Ammon's horn (tissue), 1 donor: ENCODE measurements around the gene PDE4A.
A peak's percentile ranks its signal among the peaks of the same experiment; 100 is the strongest.
"Not testable (repeated sequence)": the region's sequence is repeated elsewhere in the genome, so short reads cannot be mapped to it uniquely, and the experiment has no call there.

Source experiments
- DNase-seq: peaks from one replicate; pipeline ENCODE4 v3.0.0-alpha.2; 2016; ENCODE audit warnings: low spot score

Gene PDE4A

DNA sequence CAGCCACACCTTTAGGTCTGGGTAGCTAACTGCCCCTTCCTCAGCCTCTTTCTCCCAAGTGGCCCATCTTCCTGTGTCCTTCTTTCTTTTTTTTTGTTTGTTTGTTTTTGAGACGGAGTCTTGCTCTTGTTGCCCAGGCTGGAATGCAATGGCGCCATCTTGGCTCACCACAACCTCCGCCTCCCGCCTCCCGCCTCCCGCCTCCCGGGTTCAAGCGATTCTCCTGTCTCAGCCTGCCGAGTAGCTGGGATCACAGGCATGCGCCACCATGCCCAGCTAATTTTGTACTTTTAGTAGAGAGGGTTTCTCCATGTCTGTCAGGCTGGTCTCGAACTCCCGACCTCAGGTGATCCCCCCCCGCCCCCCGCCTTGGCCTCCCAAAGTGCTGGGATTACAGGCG is 41.7 kb downstream of the PDE4A start:
- DNase-seq, result not testable (repeated sequence)

DNA sequence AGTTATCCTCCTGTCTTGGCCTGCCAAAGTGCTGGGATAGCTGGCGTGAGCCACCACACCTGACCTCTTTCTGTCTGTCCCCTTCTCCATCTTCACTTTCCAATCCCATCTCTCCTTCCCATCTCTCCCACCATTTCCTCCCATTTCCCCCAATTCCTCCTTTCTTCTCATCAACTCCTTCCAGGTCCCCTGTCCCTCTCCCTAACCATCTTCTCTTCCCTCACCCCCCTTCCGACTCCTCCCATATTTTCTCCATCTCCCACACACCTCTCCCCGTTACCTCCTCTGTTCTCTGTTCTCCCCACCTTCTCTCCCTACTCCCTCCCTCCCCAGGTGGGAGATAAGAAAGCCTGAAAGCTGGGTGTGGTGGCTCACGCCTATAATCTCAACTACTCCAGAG is 42.2 kb downstream of the PDE4A start:
- no peak for DNase-seq

DNA sequence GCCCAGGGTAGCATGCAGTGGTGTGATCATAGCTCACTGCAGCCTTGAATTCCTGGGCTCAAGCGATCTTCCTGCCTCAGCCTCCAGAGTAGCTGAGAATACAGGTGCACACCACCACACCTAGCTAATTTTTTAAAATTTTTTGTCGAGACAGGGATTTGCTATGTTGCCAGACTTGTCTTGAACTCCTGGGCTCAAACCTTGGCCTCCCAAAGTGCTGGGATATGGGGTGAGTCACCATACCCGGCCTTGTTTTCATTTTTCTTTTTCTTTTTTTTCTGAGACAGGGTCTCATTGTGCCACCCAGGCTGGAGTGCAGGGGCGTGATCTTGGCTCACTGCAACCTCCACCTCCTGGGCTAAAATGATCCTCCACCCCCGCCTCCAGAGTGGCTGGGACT is 44.1 kb downstream of the PDE4A start:
- DNase-seq, result no peak

DNA sequence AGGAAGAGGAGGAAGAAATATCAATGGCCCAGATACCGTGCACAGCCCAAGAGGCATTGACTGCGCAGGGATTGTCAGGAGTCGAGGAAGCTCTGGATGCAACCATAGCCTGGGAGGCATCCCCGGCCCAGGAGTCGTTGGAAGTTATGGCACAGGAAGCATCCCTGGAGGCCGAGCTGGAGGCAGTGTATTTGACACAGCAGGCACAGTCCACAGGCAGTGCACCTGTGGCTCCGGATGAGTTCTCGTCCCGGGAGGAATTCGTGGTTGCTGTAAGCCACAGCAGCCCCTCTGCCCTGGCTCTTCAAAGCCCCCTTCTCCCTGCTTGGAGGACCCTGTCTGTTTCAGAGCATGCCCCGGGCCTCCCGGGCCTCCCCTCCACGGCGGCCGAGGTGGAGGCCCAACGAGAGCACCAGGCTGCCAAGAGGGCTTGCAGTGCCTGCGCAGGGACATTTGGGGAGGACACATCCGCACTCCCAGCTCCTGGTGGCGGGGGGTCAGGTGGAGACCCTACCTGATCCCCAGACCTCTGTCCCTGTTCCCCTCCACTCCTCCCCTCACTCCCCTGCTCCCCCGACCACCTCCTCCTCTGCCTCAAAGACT is 46.9 kb downstream of the PDE4A start:
- no peak for DNase-seq

DNA sequence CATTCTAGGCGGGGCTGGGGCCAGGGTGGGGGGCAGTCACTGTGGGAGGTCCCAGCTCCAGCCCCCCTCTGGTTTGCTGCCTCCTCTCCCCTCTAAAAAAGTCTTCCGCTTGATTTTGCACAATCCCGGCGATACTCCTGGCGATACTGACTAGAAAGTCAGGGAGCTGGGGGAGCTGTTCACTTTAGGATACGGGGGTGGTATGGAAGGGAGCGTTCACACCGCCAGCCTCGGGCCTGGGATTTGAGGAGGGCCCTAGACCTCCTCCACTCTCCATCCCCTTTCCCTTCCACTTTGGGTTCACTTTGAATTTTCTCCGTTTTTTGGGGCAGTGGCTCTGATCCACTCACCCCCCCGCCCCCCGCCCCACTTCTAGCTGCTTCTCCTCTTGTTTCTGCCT is 47.8 kb downstream of the PDE4A start:
- DNase-seq, result no peak

DNA sequence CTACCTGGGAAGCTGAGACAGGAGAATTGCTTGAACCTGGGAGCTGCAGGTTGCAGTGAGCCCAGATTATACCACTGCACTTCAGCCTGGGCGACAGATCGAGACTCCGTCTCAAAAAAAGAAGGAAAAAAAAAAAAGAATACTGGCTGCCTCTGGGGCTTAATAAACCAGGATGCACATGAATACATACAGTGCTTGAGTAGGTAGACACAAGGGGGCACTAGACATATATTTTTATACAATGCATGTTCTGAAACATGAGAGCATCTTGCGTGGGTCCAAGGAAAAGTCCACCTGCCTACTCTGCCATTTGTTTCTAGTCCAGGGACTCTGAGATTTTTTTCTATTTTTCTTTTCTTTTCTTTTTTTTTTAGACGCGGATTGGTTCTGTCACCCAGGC is 51.6 kb downstream of the PDE4A start:
- no peak for DNase-seq

DNA sequence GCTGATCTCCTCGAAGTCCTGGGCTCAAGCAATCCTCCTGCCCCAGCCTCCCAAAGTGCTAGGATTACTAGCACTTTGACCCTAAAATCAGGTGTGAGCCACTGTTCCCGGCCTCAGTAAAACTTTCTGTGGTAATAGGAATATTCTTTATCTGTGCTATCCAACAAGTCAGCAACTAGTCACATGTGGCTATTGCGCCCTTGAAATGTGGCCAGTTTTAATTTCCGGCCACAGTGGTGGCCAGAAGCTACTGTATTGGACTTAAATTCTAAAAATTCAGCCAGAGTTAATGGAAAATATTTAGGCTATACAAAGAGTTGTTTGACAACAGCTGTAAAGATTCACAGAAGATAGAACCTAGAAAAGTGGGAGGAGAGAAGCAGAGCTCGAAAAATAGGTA is 52.9 kb downstream of the PDE4A start:
- DNase-seq, result no peak

DNA sequence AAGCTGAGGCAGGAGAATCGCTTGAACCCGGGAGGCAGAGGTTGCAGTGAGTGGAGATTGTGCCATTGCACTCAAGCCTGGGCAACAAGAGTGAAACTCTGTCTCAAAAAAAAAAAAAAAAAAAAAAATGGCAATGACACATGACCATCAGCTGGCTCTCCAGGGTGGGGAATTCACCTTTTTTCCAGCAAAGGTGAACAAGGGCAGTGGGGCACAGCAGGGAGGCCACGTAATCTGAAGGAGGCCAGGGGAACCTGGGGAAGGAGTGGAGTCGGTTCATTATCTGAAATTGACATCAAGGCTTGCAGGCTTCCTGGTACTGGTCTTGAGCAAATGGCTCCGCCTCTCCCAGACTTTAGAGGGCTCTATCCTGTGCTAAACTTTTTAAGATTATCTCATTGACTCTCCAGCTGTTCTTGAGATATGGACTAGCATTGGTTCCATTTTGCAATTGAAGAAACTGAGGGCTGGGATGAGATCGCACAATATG is 54.7 kb downstream of the PDE4A start:
- DNase-seq, result no peak

DNA sequence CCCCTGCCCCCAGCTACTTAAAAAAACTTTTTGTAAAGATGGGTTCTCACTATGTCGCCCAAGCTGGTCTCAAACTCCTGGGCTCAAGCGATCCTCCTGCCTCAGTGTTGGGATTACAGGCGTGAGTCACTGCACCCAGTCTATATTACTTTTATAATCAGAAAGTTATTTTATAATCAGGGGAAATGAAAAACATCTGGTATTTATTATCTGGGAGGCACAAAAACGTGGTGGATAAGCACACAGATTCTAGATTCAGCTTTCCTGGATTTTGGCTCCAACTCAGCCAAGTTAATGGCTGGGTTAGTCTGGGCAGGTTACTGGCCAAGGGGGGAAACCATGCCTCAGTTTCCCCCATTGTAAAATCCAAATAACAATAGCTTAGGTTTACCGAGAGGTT is 58.1 kb downstream of the PDE4A start:
- no peak for DNase-seq

DNA sequence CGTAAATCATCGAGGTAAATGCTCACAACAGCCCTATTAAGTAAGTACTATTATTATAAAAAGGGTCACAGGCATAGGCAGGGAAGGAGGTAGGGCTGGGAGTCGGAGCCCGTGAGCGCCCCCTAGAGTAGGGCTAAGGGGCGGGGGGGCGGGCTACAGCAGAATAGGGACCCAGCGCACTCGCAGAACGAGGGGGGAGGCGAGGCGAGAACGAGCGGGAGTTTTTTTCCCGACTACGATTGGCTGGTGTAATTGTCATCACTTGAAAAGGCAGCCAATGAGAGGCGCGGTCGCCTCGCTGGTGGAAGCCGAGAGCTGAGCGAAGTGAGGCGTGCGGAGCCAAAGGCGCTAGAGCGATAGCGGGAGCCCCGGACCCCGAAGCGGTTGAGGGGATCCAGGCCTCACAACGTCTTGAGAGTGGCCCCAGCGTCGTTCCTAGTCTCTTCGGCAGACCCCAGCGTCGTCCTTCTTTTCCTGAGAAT is 58.6 kb downstream of the PDE4A start:
- peak; percentile 97 for DNase-seq

DNA sequence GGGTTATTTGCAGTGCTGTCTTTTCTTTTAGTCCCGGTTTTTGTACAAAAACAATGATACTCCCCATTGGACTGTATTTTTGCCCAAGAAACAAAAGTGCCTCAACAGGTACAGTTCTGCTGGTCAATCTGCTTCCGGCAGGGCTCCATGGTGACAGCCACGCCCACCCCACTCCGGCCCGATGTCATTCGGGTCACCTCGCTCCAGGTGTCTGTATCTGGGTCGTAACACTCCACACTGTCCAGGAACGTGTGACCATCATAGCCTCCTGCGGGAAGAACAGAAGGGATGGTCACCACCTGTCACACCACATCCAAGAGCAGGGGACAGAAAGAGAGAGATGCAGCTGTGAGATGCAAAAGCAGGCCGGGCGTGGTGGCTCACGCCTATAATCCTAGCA is 66.2 kb downstream of the PDE4A start:
- no peak for DNase-seq

DNA sequence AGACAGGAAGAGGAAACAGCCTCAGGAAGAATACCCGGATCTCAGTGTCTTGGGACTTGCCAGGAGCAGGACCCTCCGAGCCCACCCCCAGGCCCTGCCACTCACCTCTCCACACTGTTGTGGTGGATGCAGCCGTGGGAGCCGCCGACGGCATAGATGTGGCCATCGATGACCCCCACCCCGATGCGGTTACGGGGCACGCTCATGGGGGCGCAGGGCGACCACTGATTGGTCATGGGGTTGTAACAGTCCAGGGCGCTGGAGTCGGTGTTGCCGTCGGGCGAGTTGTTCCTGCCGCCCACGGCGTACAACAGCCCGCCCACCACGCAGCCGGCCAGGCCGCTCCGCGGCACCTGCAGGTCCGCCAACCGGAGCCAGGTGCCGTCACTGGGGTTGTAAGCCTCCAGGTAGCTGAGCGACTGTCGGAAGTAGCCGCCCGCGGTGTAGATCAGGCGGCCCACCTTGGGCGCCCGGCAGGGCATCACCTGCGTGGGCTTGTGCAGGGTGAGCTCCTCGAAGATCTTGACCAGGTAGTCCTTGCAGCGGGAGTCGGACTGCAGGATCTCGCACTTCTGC is 71.2 kb downstream of the PDE4A start:
- DNase-seq, result no peak

DNA sequence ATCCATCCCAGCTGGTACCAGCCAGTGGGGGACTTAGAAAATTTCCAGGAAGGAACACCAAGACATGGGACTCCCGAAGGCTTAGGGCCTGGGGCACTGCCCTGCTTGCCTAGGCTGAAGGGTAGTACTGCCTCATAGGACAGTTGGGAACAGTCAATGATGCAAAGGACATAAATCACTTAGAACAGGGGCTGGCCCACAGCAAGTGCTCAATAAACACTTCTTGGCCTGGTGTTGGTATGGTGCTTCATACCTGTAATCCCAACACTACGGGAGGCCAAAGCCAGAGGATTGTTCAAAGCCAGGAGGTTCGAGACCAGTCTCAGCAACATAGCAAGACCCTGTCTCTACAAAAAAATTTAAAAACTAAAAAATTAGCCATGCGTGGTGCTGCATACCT is 77.0 kb downstream of the PDE4A start:
- DNase-seq, result no peak

DNA sequence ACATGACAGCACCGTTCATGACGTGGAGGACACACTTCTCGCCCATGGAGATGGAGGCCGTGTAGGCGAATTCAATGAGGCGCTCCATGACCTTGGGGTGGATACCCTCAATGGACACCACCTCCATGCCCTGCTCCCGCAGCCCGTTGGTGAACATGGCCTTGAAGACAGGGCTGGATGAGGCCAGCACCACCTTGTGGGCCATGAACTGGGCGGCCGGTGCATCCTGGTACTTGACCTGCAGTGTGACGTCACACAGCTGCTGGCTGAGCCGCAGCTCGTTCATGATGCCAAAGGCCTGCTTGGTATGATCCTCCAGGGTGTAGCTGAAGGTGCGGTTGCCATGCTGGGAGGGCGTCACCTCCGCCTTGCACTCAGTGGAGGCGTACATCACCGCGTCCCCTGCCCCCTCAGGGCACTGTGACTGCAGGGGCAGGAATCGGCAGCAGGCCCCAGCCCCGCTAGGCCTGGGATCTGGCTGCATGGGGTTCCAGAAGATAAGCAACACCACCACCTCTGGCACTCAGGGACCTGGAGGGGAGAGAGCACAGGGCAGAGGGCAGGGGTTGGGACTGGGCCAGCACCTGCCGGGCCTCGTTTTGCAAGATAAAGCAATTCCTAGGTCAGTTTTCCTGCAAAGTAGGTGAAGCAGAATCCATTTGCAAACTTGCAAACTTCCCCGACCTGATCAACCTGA is 79.4 kb downstream of the PDE4A start:
- DNase-seq, result no peak

DNA sequence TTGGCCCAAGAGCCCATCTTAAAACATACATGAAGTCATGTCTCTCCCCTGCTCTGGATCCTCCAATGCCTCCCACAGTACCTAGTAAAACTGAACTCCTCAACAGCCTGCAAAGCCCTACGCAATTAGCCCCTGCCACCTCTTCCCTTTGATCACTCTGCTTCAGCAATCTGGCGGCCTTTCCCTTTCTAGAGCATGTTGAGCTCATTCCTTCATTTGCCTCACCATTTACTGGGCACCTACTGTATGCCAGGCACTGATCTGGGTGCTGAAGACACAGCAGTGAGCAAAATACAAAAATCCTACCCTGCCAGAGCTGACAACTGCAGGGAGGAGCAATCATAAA is 79.9 kb downstream of the PDE4A start:
- DNase-seq, result no peak

DNA sequence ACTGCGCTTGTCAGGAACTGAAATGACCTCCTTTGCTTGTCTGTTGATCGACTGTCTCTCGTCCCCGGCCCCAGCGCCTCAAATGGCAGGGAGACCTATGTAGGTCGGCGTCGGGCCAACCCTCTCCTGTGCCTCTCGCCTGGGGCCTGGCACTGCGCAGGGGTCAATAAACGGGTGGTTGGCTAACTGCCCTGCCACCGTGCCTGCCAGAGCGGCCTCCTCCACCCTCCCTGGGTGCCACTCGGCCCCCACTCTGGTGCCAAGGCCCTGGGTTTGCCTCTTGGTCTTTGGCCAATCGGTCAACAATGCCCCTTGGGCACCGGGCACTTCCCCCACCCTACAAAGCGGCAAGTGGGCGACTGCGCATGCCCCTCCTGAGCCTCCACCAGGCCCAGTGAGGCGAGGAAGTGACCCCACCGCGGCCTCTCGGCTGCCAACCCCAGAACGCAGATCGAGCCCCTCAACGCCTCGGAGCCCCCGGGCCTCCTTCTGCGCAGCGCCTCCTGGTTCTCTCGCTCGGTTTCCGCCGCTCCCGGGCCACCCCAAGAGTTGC is 81.7 kb downstream of the PDE4A start:
- DNase-seq, result peak; percentile 82

DNA sequence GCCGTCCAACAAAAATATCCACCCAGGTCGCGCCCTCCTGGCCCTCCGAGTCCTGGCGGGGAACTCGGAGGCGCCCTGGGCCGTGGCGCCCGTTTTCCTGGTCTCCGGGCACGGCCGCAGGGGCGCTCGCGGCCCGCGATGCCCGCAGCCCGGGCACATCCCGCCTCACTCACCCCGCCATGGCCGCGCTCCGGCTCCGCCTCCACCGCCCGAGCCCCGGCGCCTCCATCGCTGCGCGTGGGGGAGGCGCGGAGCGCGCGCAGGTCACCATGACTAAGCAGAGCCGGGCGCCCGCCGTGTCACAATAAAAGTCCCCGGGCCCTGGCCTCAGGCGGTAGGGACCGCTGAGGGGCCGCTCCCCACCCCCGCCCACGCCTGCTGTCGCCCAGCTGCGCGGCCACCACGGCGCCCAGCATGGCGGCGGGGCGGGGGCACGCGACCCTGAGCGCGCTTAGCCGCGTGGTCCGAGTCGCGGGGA is 82.2 kb downstream of the PDE4A start:
- DNase-seq, result peak; percentile 86

DNA sequence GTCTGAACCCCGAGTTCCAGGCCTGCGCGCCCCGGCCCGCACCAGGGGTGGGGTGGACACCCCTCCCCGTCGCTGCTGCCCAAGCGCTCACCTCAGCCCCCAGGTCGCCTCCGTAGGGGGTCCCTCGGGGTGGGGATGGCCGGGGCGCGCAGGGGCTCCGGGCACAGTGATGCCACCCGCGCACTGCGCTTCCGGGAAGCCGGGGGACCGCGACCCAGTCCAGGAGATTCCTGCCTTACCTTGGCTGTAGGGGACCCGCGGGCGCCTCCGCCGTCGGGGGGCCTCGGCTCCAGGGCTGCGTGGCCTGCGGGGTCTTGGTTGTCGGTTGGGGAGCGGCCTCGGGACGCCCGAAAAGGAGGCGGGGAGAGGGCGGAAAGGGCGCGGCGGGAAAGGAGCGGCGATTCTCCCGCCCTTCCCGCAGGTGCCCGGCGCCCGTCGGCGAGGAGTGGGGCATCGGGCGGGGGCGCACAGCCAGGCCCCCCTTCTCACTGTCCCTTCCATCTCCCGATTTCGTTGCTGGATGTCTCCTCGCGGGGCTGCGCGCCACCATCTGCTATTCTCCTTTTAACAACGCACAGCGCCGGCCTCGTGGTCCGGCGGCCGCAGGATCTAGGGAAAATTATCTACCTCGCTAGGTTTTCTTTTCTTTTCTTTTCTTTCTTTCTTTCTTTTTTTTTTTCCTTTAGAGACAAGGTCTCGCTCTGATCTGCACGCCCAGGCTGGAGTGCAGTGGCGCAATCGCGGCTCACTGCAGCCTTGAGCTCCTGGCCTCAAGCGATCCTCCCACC is 82.9 kb downstream of the PDE4A start, which contains the start of gene KEAP1:
Gene KEAP1 (minus strand): TSS at position 355 of the 788 bp plus-strand sequence. CDS start 3,323 bp downstream, outside the sequence.
- no peak for DNase-seq

DNA sequence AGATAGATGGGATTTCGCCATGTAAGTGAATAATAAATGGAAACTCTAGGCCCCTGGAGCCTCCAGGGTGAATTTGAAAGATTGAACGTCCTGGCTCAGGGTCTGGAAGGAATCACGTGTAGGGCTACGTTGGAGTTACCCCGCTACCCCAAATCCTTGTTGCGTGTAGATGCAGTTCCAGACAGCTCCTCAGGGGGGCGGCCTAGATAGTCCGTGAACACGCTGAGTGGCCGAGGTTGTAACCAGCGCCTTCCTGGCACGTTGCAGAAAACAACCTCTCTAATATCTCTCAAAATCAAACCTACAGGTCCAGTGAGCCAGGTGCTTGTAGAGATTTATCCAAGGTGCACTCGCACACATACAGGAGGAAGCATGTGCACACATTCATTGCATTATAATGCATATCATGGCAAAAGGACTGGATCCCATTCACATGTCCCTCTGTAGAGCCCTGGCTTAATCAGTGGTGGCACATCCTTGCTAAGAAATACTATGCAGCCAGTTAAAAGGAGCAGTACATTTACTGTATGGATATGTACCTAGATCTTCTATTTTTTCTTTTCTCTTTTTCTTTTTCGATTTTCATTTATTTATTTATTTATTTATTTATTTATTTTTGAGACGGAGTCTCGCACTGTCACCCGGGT is 85.4 kb downstream of the PDE4A start:
- peak; percentile 71 for DNase-seq

DNA sequence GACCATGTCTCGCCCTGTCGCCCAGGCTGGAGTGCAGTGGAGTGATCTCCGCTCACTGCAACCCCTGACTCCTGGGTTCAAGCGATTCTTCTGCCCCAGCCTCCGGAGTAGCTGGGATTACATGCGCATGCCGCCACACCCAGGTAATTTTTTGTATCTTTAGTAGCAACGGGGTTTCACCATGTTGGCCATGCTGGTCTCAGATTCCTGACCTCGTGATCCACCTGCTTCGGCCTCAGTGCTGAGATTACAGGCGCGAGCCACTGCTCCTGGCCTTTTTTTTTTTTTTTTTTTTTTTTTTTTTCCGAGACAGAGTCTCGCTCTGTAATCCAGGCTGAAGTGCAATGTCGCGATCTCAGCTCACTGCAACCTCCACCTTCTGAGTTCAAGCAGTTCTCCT is 87.7 kb downstream of the PDE4A start:
- DNase-seq, result no peak

DNA sequence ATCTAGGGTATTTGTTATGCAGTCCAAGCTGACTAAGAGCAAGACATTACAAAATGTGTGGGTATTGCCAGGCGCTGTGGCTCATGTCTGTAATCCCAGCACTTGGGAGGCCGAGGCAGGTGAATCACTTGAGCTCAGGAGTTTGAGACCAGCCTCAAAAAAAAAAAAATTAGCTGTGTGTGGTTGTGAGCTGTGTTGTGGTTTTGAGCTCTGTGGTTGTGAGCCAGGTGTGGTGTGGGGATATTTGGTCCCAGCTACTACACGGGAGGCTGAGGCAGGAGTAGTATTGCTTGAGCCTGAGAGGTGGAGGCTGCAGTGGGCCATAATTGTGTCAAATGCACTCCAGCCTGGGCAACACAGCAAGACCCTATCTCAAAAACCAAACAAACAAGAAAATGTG is 88.4 kb downstream of the PDE4A start:
- no peak for DNase-seq
